GM19099 (cell line): Measurements from ENCODE around the gene DDX25.

Experiments
- POLR2A ChIP-seq: IDR thresholded peaks from 3 replicates; pipeline ENCODE4 v1.6.1; 2011; ENCODE audit warnings: low read depth; ENCODE audit not compliant: insufficient read length; ENCODE audit errors: extremely low read depth

DDX25 gene

GRCh38 chr11:125901872-125902271 lies 2.4 kb upstream of the DDX25 start:
- TF ChIP-seq POLR2A, result no peak

GRCh38 chr11:125902277-125902926 lies 1.9 kb upstream of the DDX25 start:
- TF ChIP-seq POLR2A, result no peak

GRCh38 chr11:125902927-125903710 lies 1.2 kb upstream of the DDX25 start, which contains the start of gene PUS3:
PUS3 (minus strand) TSS chr11:125903206; CDS start chr11:125896284, 6,922 bp downstream.
- TF ChIP-seq POLR2A, result peak; percentile 74

GRCh38 chr11:125904678-125905077 lies 370 bp downstream of the DDX25 start:
- TF ChIP-seq POLR2A, result no peak

- TF ChIP-seq POLR2A, result no peak
Observed at GRCh38 chr11:125910226-125910849, 6.0 kb downstream of the DDX25 start.

GRCh38 chr11:125916683-125917347 lies 12.5 kb downstream of the DDX25 start:
- no peak for TF ChIP-seq POLR2A

- no peak for TF ChIP-seq POLR2A
Observed at GRCh38 chr11:125918140-125918840, 14.0 kb downstream of the DDX25 start.

GRCh38 chr11:125921042-125921441 lies 16.7 kb downstream of the DDX25 start:
- TF ChIP-seq POLR2A, result no peak

GRCh38 chr11:125922156-125922555 lies 17.8 kb downstream of the DDX25 start:
- no peak for TF ChIP-seq POLR2A

GRCh38 chr11:125923012-125923579 lies 18.8 kb downstream of the DDX25 start:
- TF ChIP-seq POLR2A, result no peak

- no peak for TF ChIP-seq POLR2A
Observed at GRCh38 chr11:125923633-125924032, 19.3 kb downstream of the DDX25 start.

- TF ChIP-seq POLR2A, result no peak
Observed at GRCh38 chr11:125924384-125925007, 20.2 kb downstream of the DDX25 start.

GRCh38 chr11:125925247-125925740 lies 21.0 kb downstream of the DDX25 start:
- TF ChIP-seq POLR2A, result no peak

- TF ChIP-seq POLR2A, result no peak
Observed at GRCh38 chr11:125925804-125926203, 21.5 kb downstream of the DDX25 start.

GRCh38 chr11:125926682-125927081 lies 22.4 kb downstream of the DDX25 start:
- no peak for TF ChIP-seq POLR2A
